Measurements from ENCODE around the gene TECTB. TPM values are rescaled to one million over a fixed set of nuclear protein-coding genes. Genes with fewer than 3 reads are reported as not detected.

The TECTB gene
- total RNA-seq, 4 donors from 2014 or later = not detected

- Histone ChIP-seq H3K4me1 (peaks cover 12% of the 10 kb centered on the region), H3K27me3 (no peaks in the 10 kb centered on the region), H3K36me3 (no peaks in the 10 kb centered on the region), H3K4me3 (no peak overlapping the region), H3K9me3 (no peaks in the 10 kb centered on the region), H3K27ac (no peak overlapping the region)
- no peak for TF ChIP-seq EP300 (IDR thresholded peaks at IDR 0.05)
- no peak for TF ChIP-seq POLR2AphosphoS5 (IDR thresholded peaks at IDR 0.05)
- no peak for TF ChIP-seq POLR2A (IDR thresholded peaks at IDR 0.05)
- no peak for TF ChIP-seq CTCF (IDR thresholded peaks at IDR 0.05)
- 58% methylated on average over 5 of the region's 5 CpGs for WGBS
- DNase-seq (ENCODE audit: low spot score in 2 of 2) = no peak
These were observed 49.5 kb downstream of the TECTB start for GRCh38 chr10:112332509-112333228.

- no peak for DNase-seq (ENCODE audit: low spot score in 2 of 2)
- H3K27ac ChIP-seq = no peak overlapping the region
- 82% methylated on average over 4 of the region's 4 CpGs for WGBS
- H3K36me3 ChIP-seq = no peaks in the 10 kb centered on the region
- H3K9me3 ChIP-seq = no peaks in the 10 kb centered on the region
- no peak overlapping the region for H3K4me3 ChIP-seq
- H3K4me1 ChIP-seq = peaks cover 12% of the 10 kb centered on the region
- H3K27me3 ChIP-seq = no peaks in the 10 kb centered on the region
- TF ChIP-seq EP300 (IDR thresholded peaks at IDR 0.05) (no peak), POLR2A (IDR thresholded peaks at IDR 0.05) (no peak), POLR2AphosphoS5 (IDR thresholded peaks at IDR 0.05) (no peak), CTCF (IDR thresholded peaks at IDR 0.05) (no peak)
These were observed 50.3 kb downstream of the TECTB start for GRCh38 chr10:112333452-112333851.

GRCh38 chr10:112335111-112335867 lies 52.1 kb downstream of the TECTB start:
- Histone ChIP-seq H3K4me1 (peaks cover 12% of the 10 kb centered on the region), H3K4me3 (no peak overlapping the region), H3K36me3 (no peaks in the 10 kb centered on the region), H3K27me3 (no peaks in the 10 kb centered on the region), H3K9me3 (no peaks in the 10 kb centered on the region), H3K27ac (no peak overlapping the region)
- TF ChIP-seq POLR2A (IDR thresholded peaks at IDR 0.05) = no peak
- TF ChIP-seq CTCF (IDR thresholded peaks at IDR 0.05) = no peak
- TF ChIP-seq POLR2AphosphoS5 (IDR thresholded peaks at IDR 0.05) = no peak
- no peak for TF ChIP-seq EP300 (IDR thresholded peaks at IDR 0.05)
- WGBS = 43% methylated on average over 5 of the region's 5 CpGs
- no peak for DNase-seq (ENCODE audit: low spot score in 2 of 2)

- H3K4me1 ChIP-seq = peaks cover 6% of the 10 kb centered on the region
- DNase-seq (ENCODE audit: low spot score in 2 of 2) = peak in 1 of 2 donors; percentile 26
- no peaks in the 10 kb centered on the region for H3K27me3 ChIP-seq
- H3K36me3 ChIP-seq = no peaks in the 10 kb centered on the region
- no peak overlapping the region for H3K4me3 ChIP-seq
- 68% methylated on average over 4 of the region's 4 CpGs for WGBS
- H3K27ac ChIP-seq = no peak overlapping the region
- H3K9me3 ChIP-seq = no peaks in the 10 kb centered on the region
- TF ChIP-seq POLR2A (IDR thresholded peaks at IDR 0.05) = no peak
- TF ChIP-seq CTCF (IDR thresholded peaks at IDR 0.05) = no peak
- TF ChIP-seq POLR2AphosphoS5 (IDR thresholded peaks at IDR 0.05) = no peak
- TF ChIP-seq EP300 (IDR thresholded peaks at IDR 0.05) = no peak
These were observed 52.7 kb downstream of the TECTB start for GRCh38 chr10:112335868-112336265.

- Histone ChIP-seq H3K4me1 (no peaks in the 10 kb centered on the region), H3K9me3 (no peaks in the 10 kb centered on the region), H3K27me3 (no peaks in the 10 kb centered on the region), H3K27ac (no peak overlapping the region), H3K36me3 (no peaks in the 10 kb centered on the region), H3K4me3 (no peak overlapping the region)
- DNase-seq (ENCODE audit: low spot score in 2 of 2) = no peak
- 52% methylated on average over 5 of the region's 5 CpGs for WGBS
- TF ChIP-seq POLR2A (IDR thresholded peaks at IDR 0.05) = no peak
- TF ChIP-seq CTCF (IDR thresholded peaks at IDR 0.05) = no peak
- no peak for TF ChIP-seq POLR2AphosphoS5 (IDR thresholded peaks at IDR 0.05)
- no peak for TF ChIP-seq EP300 (IDR thresholded peaks at IDR 0.05)
These were observed 53.5 kb downstream of the TECTB start for GRCh38 chr10:112336556-112337201.
